GM19467 (cell line): ENCODE data around the gene FBXL16.

Source experiments
- ATAC-seq: cut with Tn5 transposase; IDR thresholded peaks from one replicate; pipeline ENCODE4 v1.9.1; 2021; ENCODE audit warnings: mild to moderate bottlenecking, moderate library complexity; ENCODE audit not compliant: unreplicated experiment

FBXL16 gene

DNA sequence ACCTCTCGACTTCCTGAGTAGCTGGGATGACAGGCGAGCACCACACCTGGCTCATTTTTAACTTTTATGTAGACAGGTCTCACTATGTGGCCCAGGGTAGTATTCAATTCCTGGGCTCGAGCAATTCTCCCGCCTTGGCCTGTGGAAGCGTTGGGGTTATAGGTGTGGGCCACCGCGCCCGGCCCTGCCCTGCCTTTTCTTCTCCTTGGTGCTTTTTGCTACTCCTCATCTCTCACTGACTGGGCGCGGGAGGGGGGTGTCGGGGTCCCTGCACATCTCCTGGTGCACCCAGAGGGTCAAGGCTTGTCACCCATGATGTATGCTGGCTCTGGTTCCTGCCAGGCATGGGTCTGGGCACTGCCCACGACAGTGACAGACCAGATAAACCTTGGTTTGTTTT lies 61.0 kb downstream of the FBXL16 start:
- no peak for ATAC-seq

DNA sequence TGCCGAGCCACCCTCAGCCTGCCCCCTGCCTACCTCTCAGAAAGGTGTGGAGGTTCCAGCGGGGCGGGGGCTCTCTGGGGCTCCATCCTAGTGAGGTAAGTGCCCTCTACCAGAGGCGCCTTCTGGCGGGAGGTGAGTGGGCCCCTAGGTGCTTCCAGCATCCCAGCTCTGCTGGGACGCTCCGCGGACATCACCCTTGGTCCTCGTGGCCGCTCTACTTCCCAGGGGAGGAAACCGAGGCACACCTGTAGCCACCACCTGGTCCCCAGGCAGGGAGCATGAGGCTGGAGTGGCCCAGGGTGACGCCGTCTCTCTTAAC lies 62.6 kb downstream of the FBXL16 start:
- no peak for ATAC-seq
